H1 (cell line): ENCODE results near the gene PKD2L2. TPM values are rescaled to one million over a fixed set of nuclear protein-coding genes. Genes with fewer than 3 reads are reported as not detected.

Source experiments
- CTCF ChIA-PET: fragments of 300-600 bp; sonication (Branson Sonifier 250); formaldehyde crosslinking; loops from one replicate; lab custom pipeline; 2021; ENCODE audit not compliant: partially characterized antibody; lab: Charles Lee
- POLR2A ChIA-PET: fragments of 300-600 bp; sonication (Branson Sonifier 250); formaldehyde crosslinking; loops from one replicate; lab custom pipeline; 2021; ENCODE audit warnings: inconsistent platforms; ENCODE audit not compliant: partially characterized antibody; lab: Charles Lee
- DNase-seq, 2 experiments: peaks; one replicate each; pipeline versions ENCODE4 v3.0.0 to v3.0.0-alpha.2; 2010 to 2022; ENCODE audit warnings: low spot score in 2 of 2, low read depth in 1 of 2, mixed read lengths in 1 of 2
- FAIRE-seq: peaks from 2 replicates; lab custom pipeline; 2011; peaks lifted over from hg19 to GRCh38; lab: Jason Lieb, UNC
- H2AFZ ChIP-seq: 2 replicates; pipeline ENCODE4 v1.8.1; 2012; ENCODE audit warnings: low read length, inconsistent platforms
- H2AK5ac ChIP-seq: 2 replicates; pipeline ENCODE4 v1.6.1; 2013; ENCODE audit warnings: low read depth, low read length
- H2BK120ac ChIP-seq: replicated peaks from 2 replicates; pipeline ENCODE3; 2013; ENCODE audit warnings: low read depth, low read length, inconsistent platforms
- H2BK12ac ChIP-seq: 2 replicates; pipeline ENCODE4 v1.6.1; 2013; ENCODE audit warnings: low read depth, low read length
- H2BK15ac ChIP-seq: 2 replicates; pipeline ENCODE4 v1.6.1; 2013; ENCODE audit warnings: low read length
- H2BK20ac ChIP-seq: 2 replicates; pipeline ENCODE4 v1.6.1; 2013; ENCODE audit warnings: low read length
- H2BK5ac ChIP-seq: 2 replicates; pipeline ENCODE4 v1.6.1; 2013; ENCODE audit warnings: low read depth, low read length
- H3K14ac ChIP-seq: 2 replicates; pipeline ENCODE4 v1.6.1; 2013; ENCODE audit warnings: inconsistent platforms; ENCODE audit not compliant: insufficient read length
- H3K18ac ChIP-seq: 2 replicates; pipeline ENCODE4 v1.6.1; 2013; ENCODE audit warnings: low read length; ENCODE audit errors: extremely low read depth
- H3K23ac ChIP-seq: 2 replicates; pipeline ENCODE4 v1.6.1; 2013; ENCODE audit warnings: inconsistent platforms; ENCODE audit not compliant: insufficient read length
- H3K23me2 ChIP-seq: 2 replicates; pipeline ENCODE4 v1.6.1; 2013; ENCODE audit warnings: low read depth, low read length
- H3K27ac ChIP-seq: 2 replicates; pipeline ENCODE4 v1.6.1; 2011; ENCODE audit warnings: low read depth, low read length, inconsistent platforms
- H3K27me3 ChIP-seq, 4 experiments: replicated peaks in 1 of 4; 1 replicate in 1 of 4; 2 replicates in 3 of 4; pipeline versions ENCODE4 v1.6.1 to v1.8.1; 2011 to 2013; ENCODE audit warnings: low read length in 3 of 4, mild to moderate bottlenecking in 3 of 4, inconsistent platforms in 2 of 4, mixed read lengths in 2 of 4, moderate library complexity in 1 of 4; ENCODE audit not compliant: control insufficient read depth in 3 of 4, insufficient read depth in 3 of 4; ENCODE audit errors: extremely low read depth in 1 of 4
- H3K36me3 ChIP-seq, 4 experiments: 2 replicates each; pipeline versions ENCODE4 v1.6.1 to v1.8.1; 2011 to 2013; ENCODE audit warnings: mild to moderate bottlenecking in 4 of 4, low read length in 3 of 4, moderate library complexity in 2 of 4, control low read depth in 1 of 4, inconsistent platforms in 1 of 4; ENCODE audit not compliant: insufficient read depth in 4 of 4, control insufficient read depth in 2 of 4
- H3K4ac ChIP-seq: replicated peaks from 2 replicates; pipeline ENCODE3; 2013; ENCODE audit warnings: low read length, low read depth, mixed read lengths, inconsistent platforms; ENCODE audit not compliant: insufficient read length
- H3K4me1 ChIP-seq, 4 experiments: replicated peaks in 1 of 4; 1 replicate in 1 of 4; 2 replicates in 3 of 4; pipeline versions ENCODE4 v1.6.1 to v1.8.1; 2011 to 2013; ENCODE audit warnings: low read length in 3 of 4, inconsistent platforms in 2 of 4, mixed read lengths in 1 of 4; ENCODE audit not compliant: insufficient read depth in 4 of 4, control insufficient read depth in 3 of 4
- H3K4me2 ChIP-seq, 2 experiments: 2 replicates each; pipeline versions ENCODE4 v1.6.1 to v1.8.1; 2011 to 2013; ENCODE audit warnings: low read depth in 2 of 2, low read length in 2 of 2, control low read depth in 1 of 2, inconsistent platforms in 1 of 2, mild to moderate bottlenecking in 1 of 2; ENCODE audit not compliant: insufficient read depth in 1 of 2
- H3K4me3 ChIP-seq, 4 experiments: fragments of 200-600, 300-600 bp in 1 of 4; sonication (generic), shearing (Covaris generic), sonication (Bioruptor Twin) in 1 of 4; 2 replicates each; pipeline versions ENCODE4 v1.5.1 to v1.8.1; 2011 to 2016; ENCODE audit warnings: low read length in 4 of 4, low read depth in 3 of 4, control low read depth in 2 of 4, inconsistent platforms in 2 of 4, mild to moderate bottlenecking in 2 of 4, mixed read lengths in 1 of 4, moderate library complexity in 1 of 4; ENCODE audit not compliant: insufficient read depth in 2 of 4; ENCODE audit errors: extremely low read depth in 1 of 4
- H3K56ac ChIP-seq: replicated peaks from 2 replicates; pipeline ENCODE3; 2013; ENCODE audit warnings: low read depth, mild to moderate bottlenecking, mixed read lengths, low read length, inconsistent platforms; ENCODE audit not compliant: insufficient read length
- H3K79me1 ChIP-seq: 2 replicates; pipeline ENCODE4 v1.6.1; 2013; ENCODE audit warnings: low read depth, low read length, control low read depth
- H3K79me2 ChIP-seq, 2 experiments: 2 replicates each; pipeline versions ENCODE4 v1.6.1 to v1.8.1; 2012 to 2013; ENCODE audit warnings: low read length in 2 of 2, mild to moderate bottlenecking in 2 of 2, inconsistent platforms in 1 of 2; ENCODE audit not compliant: insufficient read depth in 2 of 2, control insufficient read depth in 1 of 2
- H3K9ac ChIP-seq, 4 experiments: replicated peaks in 1 of 4; 1 replicate in 1 of 4; 2 replicates in 3 of 4; pipeline versions ENCODE4 v1.6.1 to v1.8.1; 2011 to 2013; ENCODE audit warnings: low read depth in 3 of 4, low read length in 3 of 4, control low read depth in 2 of 4, mild to moderate bottlenecking in 2 of 4, moderate library complexity in 2 of 4, inconsistent platforms in 1 of 4; ENCODE audit errors: extremely low read depth in 1 of 4
- H3K9me3 ChIP-seq, 2 experiments: 2 replicates each; pipeline versions ENCODE4 v1.6.1 to v1.8.1; 2012 to 2013; ENCODE audit warnings: mild to moderate bottlenecking in 2 of 2, moderate library complexity in 2 of 2, control low read depth in 1 of 2, inconsistent platforms in 1 of 2, low read depth in 1 of 2, low read length in 1 of 2, mixed read lengths in 1 of 2; ENCODE audit not compliant: insufficient read depth in 2 of 2
- H4K20me1 ChIP-seq, 2 experiments: replicated peaks in 1 of 2; 2 replicates each; pipeline versions ENCODE3 to v1.8.1; 2011 to 2013; ENCODE audit warnings: inconsistent platforms in 2 of 2, low read length in 2 of 2, mild to moderate bottlenecking in 1 of 2; ENCODE audit not compliant: insufficient read depth in 2 of 2, control insufficient read depth in 1 of 2
- H4K5ac ChIP-seq: 2 replicates; pipeline ENCODE4 v1.6.1; 2013; ENCODE audit warnings: low read length, low read depth, mixed read lengths, inconsistent platforms; ENCODE audit not compliant: insufficient read length
- H4K8ac ChIP-seq: 2 replicates; pipeline ENCODE4 v1.8.0; 2013; ENCODE audit warnings: mild to moderate bottlenecking, moderate library complexity, low read length, inconsistent platforms; ENCODE audit not compliant: insufficient read depth; ENCODE audit errors: extremely low read depth
- H4K91ac ChIP-seq: replicated peaks from 2 replicates; pipeline ENCODE3; 2013; ENCODE audit warnings: low read length, mixed read lengths, inconsistent platforms; ENCODE audit not compliant: insufficient read length
- ASH2L ChIP-seq: fragments of 200-600, 300-600 bp; sonication (generic); IDR thresholded peaks from one replicate; pipeline ENCODE4 v1.7.1; 2017; ENCODE audit warnings: low read length
- ATF3 ChIP-seq: IDR thresholded peaks from 2 replicates; pipeline ENCODE4 v1.6.1; 2011; ENCODE audit warnings: low read depth, mild to moderate bottlenecking, low read length; ENCODE audit not compliant: insufficient read depth
- BACH1 ChIP-seq: IDR thresholded peaks from 2 replicates; pipeline ENCODE4 v1.6.1; 2012; ENCODE audit warnings: low read length, improper control_type of control experiment
- CREB1 ChIP-seq: IDR thresholded peaks from 2 replicates; pipeline ENCODE4 v1.6.1; 2012; ENCODE audit warnings: inconsistent platforms
- GABPA ChIP-seq: IDR thresholded peaks from 2 replicates; pipeline ENCODE4 v1.6.1; 2011; ENCODE audit warnings: mild to moderate bottlenecking, low read length, moderate library complexity, borderline replicate concordance; ENCODE audit not compliant: insufficient read depth
- GTF2F1 ChIP-seq: IDR thresholded peaks from 2 replicates; pipeline ENCODE4 v1.6.1; 2012; ENCODE audit warnings: low read depth, low read length, improper control_type of control experiment, borderline replicate concordance
- MAFK ChIP-seq: IDR thresholded peaks from 2 replicates; pipeline ENCODE4 v1.6.1; 2012; ENCODE audit warnings: low read depth, mild to moderate bottlenecking, improper control_type of control experiment, low read length
- RNF2 ChIP-seq: fragments of 200-900, 300-1000 bp; sonication (generic); IDR thresholded peaks from 2 replicates; pipeline ENCODE4 v1.7.1; 2016; ENCODE audit warnings: borderline replicate concordance, low read depth, mild to moderate bottlenecking, antibody characterized with exemption, low read length; ENCODE audit not compliant: poor library complexity, severe bottlenecking; ENCODE audit errors: missing control alignments
- RXRA ChIP-seq: IDR thresholded peaks from 2 replicates; pipeline ENCODE4 v1.6.1; 2011; ENCODE audit warnings: low read depth, mild to moderate bottlenecking, low read length, moderate library complexity; ENCODE audit not compliant: insufficient read depth
- TAF1 ChIP-seq: IDR thresholded peaks from 2 replicates; pipeline ENCODE4 v1.6.1; 2011; ENCODE audit warnings: mild to moderate bottlenecking, low read depth, low read length
- ZNF274 ChIP-seq: IDR thresholded peaks from 2 replicates; pipeline ENCODE4 v1.7.0; 2012; ENCODE audit warnings: low read length, borderline replicate concordance; ENCODE audit errors: extremely low read depth
- WGBS, 2 experiments: shearing (Covaris generic) in 1 of 2; methylation state at CpG; one replicate each; pipeline versions ENCODE4 v1.1.6 to v1.1.7; 2013 to 2015; ENCODE audit warnings: low lambda C conversion rate in 2 of 2, mixed read lengths in 2 of 2, inconsistent platforms in 1 of 2, low coverage in 1 of 2, missing lambda C conversion rate in 1 of 2; ENCODE audit not compliant: insufficient replicate concordance in 2 of 2, insufficient coverage in 1 of 2, insufficient read length in 1 of 2; ENCODE audit errors: extremely low coverage in 1 of 2, missing lambda C conversion rate in 1 of 2; 5-methylcytosine and 5-hydroxymethylcytosine counted together
- polyA plus RNA-seq, 7 experiments: library from polyadenylated mRNA; depleted of rRNA in 3 of 7; stranded (reverse) in 5 of 7; unstranded in 2 of 7; fragments of >200 nt in 5 of 7; fragments of 200-250 nt in 2 of 7; gene quantifications; 1 replicate in 5 of 7; 2 replicates in 1 of 7; 4 replicates in 1 of 7; pipeline versions ENCODE4 v1.2.1 to v1.2.3, GENCODE V29; 2011 to 2013; ENCODE audit warnings: missing spikeins in 2 of 7, mixed read lengths in 2 of 7
- total RNA-seq: library from RNA; stranded (reverse); fragmentation: NEBNext Ultra II Directional; extraction: Animal tissue kit (Norgen Biotek cat#: 25700); gene quantifications from 2 replicates; pipeline ENCODE4 v1.2.1, GENCODE V29; 2021

PKD2L2 gene
- total and polyA plus RNA-seq, 2 of the 8 experiments (the other 6 are each of a cell fraction or from before 2014, with no cell fraction given), result not detected

GRCh38 chr5:137945825-137946224 lies 56.6 kb downstream of the PKD2L2 start:
- ChIA-PET CTCF (no interaction called here), POLR2A (interaction anchor here (1.4 kb wide), 1 partner anchor 10 kb away, joined by 3 read pairs; no protein-coding TSS in a partner anchor)
- peaks cover 19 to 74% (median 57%) of the 10 kb centered on the region in 4 experiments for H3K36me3 ChIP-seq

More at GRCh38 chr5:137945825-137946224, 56.6 kb downstream of the PKD2L2 start:
- no peaks in the 10 kb centered on the region for H3K4me1 ChIP-seq
- H3K79me1 ChIP-seq, result no peaks in the 10 kb centered on the region
- no peak overlapping the region for H2BK20ac ChIP-seq
- H3K27ac ChIP-seq, result no peak overlapping the region
- no peak overlapping the region for H3K9ac ChIP-seq
- 88% methylated on average over 1 of the region's 1 CpG; no CpG with 5 or more reads in 1 of the 2 experiments for WGBS, 2 experiments
- no peak overlapping the region for H2AFZ ChIP-seq
- no peak overlapping the region for H3K18ac ChIP-seq
- DNase-seq (no peak), FAIRE-seq (no peak)
- no peak overlapping the region for H4K91ac ChIP-seq
- H3K14ac ChIP-seq, result no peak overlapping the region
- H2BK15ac ChIP-seq, result no peak overlapping the region
- no peaks in the 10 kb centered on the region for H3K9me3 ChIP-seq
- H3K79me2 ChIP-seq, result no peaks in the 10 kb centered on the region
- TF ChIP-seq MAFK (no peak), ZNF274 (no peak), BACH1 (no peak), ATF3 (no peak), RXRA (no peak), TAF1 (no peak), CREB1 (no peak), RNF2 (no peak), GTF2F1 (no peak), GABPA (no peak), ASH2L (no peak)
- H3K27me3 ChIP-seq, result no peaks in the 10 kb centered on the region
- H4K20me1 ChIP-seq, result no peaks in the 10 kb centered on the region
- no peak overlapping the region for H3K4me3 ChIP-seq
- no peak overlapping the region for H3K23ac ChIP-seq
- no peak overlapping the region for H2BK12ac ChIP-seq
- no peak overlapping the region for H2AK5ac ChIP-seq
- H3K23me2 ChIP-seq, result no peaks in the 10 kb centered on the region
- H3K4ac ChIP-seq, result no peak overlapping the region
- H3K56ac ChIP-seq, result no peak overlapping the region
- H4K8ac ChIP-seq, result no peak overlapping the region
- H4K5ac ChIP-seq, result no peak overlapping the region
- H3K4me2 ChIP-seq, result no peak overlapping the region
- no peak overlapping the region for H2BK5ac ChIP-seq
- H2BK120ac ChIP-seq, result no peak overlapping the region
